Fibroblast of mammary gland (primary cell): ENCODE data around the gene DNAAF1.
"Not testable (repeated sequence)": the region's sequence is repeated elsewhere in the genome, so short reads cannot be mapped to it uniquely, and the experiment has no call there.

ENCODE experiments used
- DNase-seq: peaks from one replicate; pipeline ENCODE4 v3.0.0-alpha.2; 2010; ENCODE audit warnings: low read depth
- H3K4me3 ChIP-seq: 2 replicates; pipeline ENCODE4 v1.5.1; 2011; ENCODE audit warnings: low read depth, mild to moderate bottlenecking, low read length, moderate library complexity; ENCODE audit not compliant: control insufficient read depth
- CTCF ChIP-seq: conservative IDR thresholded peaks from 2 replicates; pipeline ENCODE4 v1.5.1; 2011; ENCODE audit warnings: low read depth, low read length, inconsistent platforms; ENCODE audit not compliant: control insufficient read depth, insufficient read depth

Gene DNAAF1

GRCh38 chr16:84207879-84208278 lies 62.8 kb downstream of the DNAAF1 start:
- no peak for TF ChIP-seq CTCF
- DNase-seq: no peak

GRCh38 chr16:84209989-84210388 lies 64.9 kb downstream of the DNAAF1 start:
- no peak for TF ChIP-seq CTCF
- no peak for DNase-seq
- H3K4me3 ChIP-seq: no peak overlapping the region

More at GRCh38 chr16:84207879-84208278, 62.8 kb downstream of the DNAAF1 start:
- no peak overlapping the region for H3K4me3 ChIP-seq

GRCh38 chr16:84212154-84212553 lies 67.0 kb downstream of the DNAAF1 start:
- DNase-seq: no peak
- no peak for TF ChIP-seq CTCF
- no peak overlapping the region for H3K4me3 ChIP-seq

- no peak for DNase-seq
- no peak overlapping the region for H3K4me3 ChIP-seq
- TF ChIP-seq CTCF: no peak
These were observed 67.5 kb downstream of the DNAAF1 start for GRCh38 chr16:84212631-84213030.

- no peak for DNase-seq
- TF ChIP-seq CTCF: no peak
- no peak overlapping the region for H3K4me3 ChIP-seq
These were observed 69.5 kb downstream of the DNAAF1 start for GRCh38 chr16:84214451-84215066.

GRCh38 chr16:84215531-84215930 lies 70.4 kb downstream of the DNAAF1 start:
- no peak overlapping the region for H3K4me3 ChIP-seq
- no peak for TF ChIP-seq CTCF
- DNase-seq: no peak

- H3K4me3 ChIP-seq: not testable (repeated sequence)
These were observed 71.0 kb downstream of the DNAAF1 start for GRCh38 chr16:84216144-84216543.

More at GRCh38 chr16:84216144-84216543, 71.0 kb downstream of the DNAAF1 start:
- not testable (repeated sequence) for DNase-seq
